LNCAP (cell line): Measurements from ENCODE around the gene NPR1.

Experiments used
- CTCF ChIP-seq: fragments of 450-650 bp; IDR thresholded peaks from 2 replicates; pipeline ENCODE4 v1.5.1; 2017; ENCODE audit warnings: mild to moderate bottlenecking

The NPR1 gene

GRCh38 chr1:153742411-153743142 lies 64.1 kb downstream of the NPR1 start:
- TF ChIP-seq CTCF = no peak
